Measurements from ENCODE around the gene RAD23A.

The RAD23A gene

GRCh38 chr19:12985049-12985776, 39.6 kb downstream of the RAD23A start:
- peak; percentile 69 for DNase-seq

- no peak for DNase-seq
Measured at GRCh38 chr19:12986726-12987125, 41.1 kb downstream of the RAD23A start.

- DNase-seq: no peak
Measured at GRCh38 chr19:12987190-12987589, 41.5 kb downstream of the RAD23A start.

- no peak for DNase-seq
Measured at GRCh38 chr19:12987781-12988180, 42.1 kb downstream of the RAD23A start.

GRCh38 chr19:12990431-12990830, 44.8 kb downstream of the RAD23A start:
- DNase-seq: no peak

GRCh38 chr19:12990853-12991252, 45.2 kb downstream of the RAD23A start:
- DNase-seq: no peak

- no peak for DNase-seq
Measured at GRCh38 chr19:12991296-12991695, 45.6 kb downstream of the RAD23A start.

- DNase-seq: no peak
Measured at GRCh38 chr19:12992729-12993128, 47.1 kb downstream of the RAD23A start.

- no peak for DNase-seq
Measured at GRCh38 chr19:12993562-12993961, 47.9 kb downstream of the RAD23A start.

GRCh38 chr19:12994701-12995595, 49.3 kb downstream of the RAD23A start, which contains the start of gene NFIX:
Gene NFIX, plus strand, starts transcription at chr19:12995475. Its CDS starts 363 bp downstream, at chr19:12995838.
- DNase-seq: peak; percentile 86

GRCh38 chr19:12995596-12996405, 50.1 kb downstream of the RAD23A start:
- DNase-seq: peak; percentile 71

- peak; percentile 72 for DNase-seq
Measured at GRCh38 chr19:12996406-12997094, 50.9 kb downstream of the RAD23A start.

- no peak for DNase-seq
Measured at GRCh38 chr19:12997179-12997966, 51.7 kb downstream of the RAD23A start.

- peak; percentile 80 for DNase-seq
Measured at GRCh38 chr19:12997967-12998940, 52.6 kb downstream of the RAD23A start.

- DNase-seq: no peak
Measured at GRCh38 chr19:13001166-13001501, 55.5 kb downstream of the RAD23A start.

GRCh38 chr19:13001502-13002165, 56.0 kb downstream of the RAD23A start:
- DNase-seq: peak; percentile 73

GRCh38 chr19:13002166-13002898, 56.7 kb downstream of the RAD23A start:
- DNase-seq: peak; percentile 91

GRCh38 chr19:13003081-13003480, 57.4 kb downstream of the RAD23A start:
- no peak for DNase-seq
